ENCODE results near the gene UNC79.

Gene UNC79

DNA sequence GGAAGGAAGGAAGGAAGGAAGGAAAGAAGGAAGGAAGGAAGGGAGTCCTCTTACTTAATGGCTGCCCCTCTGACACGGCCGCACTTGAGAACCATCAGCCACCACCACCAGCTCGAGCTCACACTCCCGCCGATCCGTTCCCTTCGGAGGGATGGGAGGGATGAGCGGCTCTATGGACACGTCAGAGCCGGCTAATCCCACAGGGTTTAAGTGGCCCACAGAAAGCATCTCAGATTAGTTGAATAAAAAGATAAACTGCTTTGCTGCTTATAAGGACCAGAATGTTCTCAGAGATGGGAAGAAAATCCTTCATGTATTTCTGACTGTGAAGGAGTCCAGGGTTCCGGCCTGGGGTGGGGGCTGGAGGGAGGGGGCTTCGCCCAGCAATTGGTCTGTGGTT lies 326.5 kb downstream of the UNC79 start:
- DNase-seq = no peak
